MM.1S (cell line): ENCODE data around the gene SRRM4.

Source experiments
- EZH2 ChIP-seq: fragments of 300-600 bp; sonication (generic); optimal IDR thresholded peaks from 2 replicates; pipeline ENCODE3; 2017; ENCODE audit warnings: low read depth, mild to moderate bottlenecking, antibody characterized with exemption, low read length, mixed read lengths
- TF ChIP-seq, protein P1 (sequence below): fragments of 300-600 bp; sonication (generic); IDR thresholded peaks from 2 replicates; pipeline ENCODE4 v1.5.1; 2016; ENCODE audit warnings: antibody characterized with exemption, low read length, mixed read lengths

- TF ChIP-seq EZH2 = no peak
- TF ChIP-seq, protein P1, sequence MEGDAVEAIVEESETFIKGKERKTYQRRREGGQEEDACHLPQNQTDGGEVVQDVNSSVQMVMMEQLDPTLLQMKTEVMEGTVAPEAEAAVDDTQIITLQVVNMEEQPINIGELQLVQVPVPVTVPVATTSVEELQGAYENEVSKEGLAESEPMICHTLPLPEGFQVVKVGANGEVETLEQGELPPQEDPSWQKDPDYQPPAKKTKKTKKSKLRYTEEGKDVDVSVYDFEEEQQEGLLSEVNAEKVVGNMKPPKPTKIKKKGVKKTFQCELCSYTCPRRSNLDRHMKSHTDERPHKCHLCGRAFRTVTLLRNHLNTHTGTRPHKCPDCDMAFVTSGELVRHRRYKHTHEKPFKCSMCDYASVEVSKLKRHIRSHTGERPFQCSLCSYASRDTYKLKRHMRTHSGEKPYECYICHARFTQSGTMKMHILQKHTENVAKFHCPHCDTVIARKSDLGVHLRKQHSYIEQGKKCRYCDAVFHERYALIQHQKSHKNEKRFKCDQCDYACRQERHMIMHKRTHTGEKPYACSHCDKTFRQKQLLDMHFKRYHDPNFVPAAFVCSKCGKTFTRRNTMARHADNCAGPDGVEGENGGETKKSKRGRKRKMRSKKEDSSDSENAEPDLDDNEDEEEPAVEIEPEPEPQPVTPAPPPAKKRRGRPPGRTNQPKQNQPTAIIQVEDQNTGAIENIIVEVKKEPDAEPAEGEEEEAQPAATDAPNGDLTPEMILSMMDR = no peak
Observed at GRCh38 chr12:119014368-119014767, 33.0 kb downstream of the SRRM4 start.
